DMS114 treated with DMSO at 0.1 percent for 48 hours (cell line): Measurements from ENCODE around the gene RBM41.
A peak's percentile ranks its signal among the peaks of the same experiment; 100 is the strongest.
"Not testable (repeated sequence)": the region's sequence is repeated elsewhere in the genome, so short reads cannot be mapped to it uniquely, and the experiment has no call there.

Source experiments
- DNase-seq: peaks from one replicate; lab custom pipeline; 2025; ENCODE audit not compliant: unreplicated experiment; lab: John Stamatoyannopoulos, UW

The RBM41 gene

DNA sequence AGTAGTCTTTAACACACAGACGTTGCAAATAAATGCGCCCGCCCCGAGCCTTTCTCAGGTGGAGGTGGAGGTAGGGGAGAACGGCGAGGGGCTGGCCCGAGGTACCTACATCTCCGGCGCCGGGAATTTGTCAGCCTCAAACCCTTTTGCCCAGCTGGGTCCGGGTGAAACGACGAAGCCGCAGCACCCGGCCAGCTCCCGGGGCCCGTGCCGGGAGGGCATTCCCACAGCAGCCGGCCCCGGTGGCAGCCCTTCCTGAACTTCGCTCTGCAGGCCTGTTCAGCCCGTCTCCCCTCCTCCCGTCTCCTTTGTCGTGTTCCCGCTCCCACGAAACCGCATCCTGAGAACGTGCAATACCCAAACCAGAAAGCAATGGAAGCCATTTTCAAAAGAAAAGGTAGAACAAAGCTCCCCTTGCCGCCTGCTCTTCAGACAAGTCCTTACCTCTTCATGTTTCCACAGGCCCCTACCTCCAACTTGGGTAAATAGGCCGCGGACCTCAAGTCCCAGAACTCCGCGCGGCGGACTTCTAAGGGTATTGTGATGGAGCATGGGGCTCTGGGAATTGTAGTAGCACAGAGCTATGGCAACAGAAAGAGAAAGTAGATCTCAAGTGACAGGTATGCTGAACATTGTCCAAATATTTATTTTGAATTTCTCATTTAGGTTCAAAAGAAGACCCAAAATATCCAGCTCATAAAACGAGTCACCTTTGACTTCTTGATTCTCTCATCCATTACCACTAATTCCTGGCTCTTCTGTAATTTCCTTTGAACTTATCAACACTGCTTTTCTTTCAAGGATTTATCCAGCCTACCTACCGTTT, at the start of gene RBM41:
RBM41 (minus strand) TSS at position 501 of the 826 bp plus-strand sequence; CDS start at position 452, 49 bp downstream.
- DNase-seq: peak; percentile 65

GRCh38 chrX:107168257-107168656, 49.6 kb upstream of the RBM41 start:
- no peak for DNase-seq

DNA sequence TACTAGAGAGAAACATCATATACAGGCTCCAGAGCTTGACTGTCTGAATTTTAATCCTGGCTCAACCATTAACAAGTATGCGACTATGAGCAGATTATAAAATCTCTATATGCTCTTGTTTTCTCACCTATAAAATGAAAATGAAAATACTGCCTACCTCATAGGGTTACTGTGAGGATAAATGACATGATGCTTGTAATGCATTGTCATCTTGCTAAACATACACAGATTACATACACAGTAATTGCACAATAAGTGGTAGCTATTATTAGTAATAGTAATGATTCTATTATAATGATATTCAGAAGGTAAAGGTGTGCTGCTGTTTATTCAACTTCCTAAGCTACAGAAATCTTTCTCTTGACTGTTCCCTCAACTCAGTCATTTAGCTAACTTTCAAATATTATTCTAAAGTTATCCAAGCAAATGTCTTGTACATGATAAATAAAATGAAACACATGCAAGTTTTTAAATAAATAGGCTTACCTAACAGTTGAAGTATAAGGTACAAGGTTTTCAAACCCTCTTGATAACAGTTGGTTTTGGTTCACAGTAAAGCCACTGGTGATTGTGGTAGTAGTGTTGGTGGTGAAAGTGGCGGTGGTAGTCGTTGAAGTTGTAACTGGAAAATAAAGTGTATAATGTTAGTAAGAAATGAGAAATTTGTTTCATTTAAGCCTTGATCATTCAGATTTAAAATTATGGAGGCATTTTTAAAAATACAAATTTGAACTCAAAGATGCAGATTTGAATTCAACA, 48.7 kb upstream of the RBM41 start:
- DNase-seq: no peak

DNA sequence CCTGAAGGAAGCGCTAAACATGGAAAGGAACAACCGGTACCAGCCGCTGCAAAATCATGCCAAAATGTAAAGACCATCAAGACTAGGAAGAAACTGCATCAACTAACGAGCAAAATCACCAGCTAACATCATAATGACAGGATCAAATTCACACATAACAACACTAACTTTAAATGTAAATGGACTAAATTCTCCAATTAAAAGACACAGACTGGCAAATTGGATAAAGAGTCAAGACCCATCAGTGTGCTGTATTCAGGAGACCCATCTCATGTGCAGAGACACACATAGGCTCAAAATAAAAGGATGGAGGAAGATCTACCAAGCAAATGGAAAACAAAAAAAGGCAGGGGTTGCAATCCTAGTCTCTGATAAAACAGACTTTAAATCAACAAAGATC, 39.0 kb upstream of the RBM41 start:
- not testable (repeated sequence) for DNase-seq

- not testable (repeated sequence) for DNase-seq
Measured at GRCh38 chrX:107155621-107156430, 37.2 kb upstream of the RBM41 start.

DNA sequence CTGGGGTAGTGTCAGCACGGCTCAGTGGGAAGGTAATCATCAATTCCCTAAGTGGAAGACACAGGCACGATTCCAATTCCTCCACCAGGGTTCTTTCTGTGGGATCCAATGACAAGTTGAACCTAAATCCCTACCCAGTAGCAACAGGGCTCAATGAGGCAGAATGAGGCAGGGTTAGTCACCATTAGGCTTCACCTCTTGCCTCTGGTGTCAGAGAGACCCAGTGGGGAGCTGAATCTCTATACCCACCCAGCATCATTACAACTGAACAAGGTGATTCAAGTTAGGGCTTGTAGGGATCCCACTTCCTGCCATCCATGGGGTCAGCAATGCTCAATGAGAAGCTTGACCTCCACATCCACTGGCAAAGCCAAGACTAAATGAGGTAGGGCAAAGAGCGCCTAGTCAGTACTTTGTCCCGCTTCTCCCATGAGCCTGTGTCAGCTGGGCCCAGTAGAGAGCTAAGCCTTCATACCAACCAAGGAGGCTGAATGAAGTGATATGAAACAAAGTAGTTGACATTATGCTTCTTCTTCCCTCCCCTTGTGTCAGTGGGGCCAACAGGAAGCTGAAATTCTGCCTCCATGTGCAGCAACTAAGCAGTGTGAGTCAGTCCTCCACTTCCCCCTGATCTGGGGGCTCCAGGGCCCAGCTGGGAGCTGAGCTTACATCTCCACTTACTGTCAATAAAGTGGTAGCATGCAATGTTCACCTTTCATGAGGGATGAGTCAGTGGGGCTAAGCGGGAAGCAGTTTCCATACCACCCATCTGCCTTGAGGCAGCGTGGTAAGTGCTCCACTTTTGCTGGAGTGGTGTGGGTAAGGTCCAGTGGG, 36.4 kb upstream of the RBM41 start:
- no peak for DNase-seq

GRCh38 chrX:107153005-107153404, 34.4 kb upstream of the RBM41 start:
- DNase-seq: no peak

- DNase-seq: no peak
Measured at GRCh38 chrX:107146670-107147069, 28.0 kb upstream of the RBM41 start.

GRCh38 chrX:107135965-107136307, 17.3 kb upstream of the RBM41 start:
- DNase-seq: no peak

DNA sequence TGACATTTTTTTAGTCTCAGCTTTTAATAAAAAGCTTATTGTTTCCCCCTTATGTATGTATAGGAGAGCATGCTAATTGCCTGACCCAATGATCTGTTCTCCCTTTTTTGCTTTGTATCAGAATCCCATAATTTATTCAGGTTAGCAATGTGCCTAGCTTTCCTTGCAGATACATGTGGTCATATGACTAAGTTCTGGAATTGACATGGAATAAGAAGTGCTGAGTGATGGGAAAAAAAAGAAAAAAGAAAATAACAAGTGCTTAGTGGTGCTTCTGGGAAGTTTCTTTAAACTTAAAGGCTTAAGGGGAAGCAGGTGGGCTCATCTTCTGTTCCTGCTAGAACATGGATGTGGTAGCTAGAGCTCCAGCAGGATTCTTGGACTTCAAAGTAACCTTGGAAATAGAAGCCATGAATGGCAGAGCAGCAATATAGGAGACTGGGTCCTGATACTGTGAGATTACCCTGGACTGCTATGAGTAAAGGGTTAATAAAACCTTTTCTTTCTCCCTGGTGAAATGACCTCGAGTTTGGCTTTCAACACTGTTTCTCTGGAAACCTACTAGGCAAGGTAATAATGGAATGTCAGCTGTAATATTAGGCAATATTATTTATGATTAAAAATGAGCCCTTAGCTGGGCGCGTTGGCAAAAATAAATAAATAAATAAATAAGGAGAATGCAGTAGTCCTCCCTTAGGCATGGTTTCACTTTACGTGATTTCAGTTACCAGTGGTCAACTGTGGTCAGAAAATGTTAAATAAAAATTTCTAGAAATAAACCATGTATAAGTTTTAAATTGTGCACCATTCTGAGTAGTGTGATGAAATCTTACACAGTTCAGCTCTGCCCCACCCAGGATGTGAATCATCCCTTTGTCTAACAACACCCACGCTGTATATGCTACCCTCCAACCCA, 16.7 kb upstream of the RBM41 start:
- no peak for DNase-seq

DNA sequence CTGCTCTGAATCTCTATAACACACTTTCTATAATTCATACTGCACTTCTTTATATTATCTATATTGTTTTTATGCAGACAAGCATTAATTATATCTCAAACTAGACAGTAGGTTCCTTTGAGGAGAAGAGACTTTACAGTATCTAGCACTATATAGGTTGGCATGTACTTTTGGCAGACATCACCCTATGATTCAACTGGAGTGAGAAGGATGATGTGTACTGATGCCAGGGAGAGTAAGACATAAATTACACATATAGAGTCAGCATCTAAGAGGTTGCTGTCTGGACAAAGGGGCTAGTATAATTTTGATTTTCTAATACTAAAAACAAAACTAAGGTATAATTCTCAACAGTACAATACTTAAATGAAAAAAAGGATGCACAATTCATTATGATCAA, 5.1 kb upstream of the RBM41 start:
- DNase-seq: no peak

DNA sequence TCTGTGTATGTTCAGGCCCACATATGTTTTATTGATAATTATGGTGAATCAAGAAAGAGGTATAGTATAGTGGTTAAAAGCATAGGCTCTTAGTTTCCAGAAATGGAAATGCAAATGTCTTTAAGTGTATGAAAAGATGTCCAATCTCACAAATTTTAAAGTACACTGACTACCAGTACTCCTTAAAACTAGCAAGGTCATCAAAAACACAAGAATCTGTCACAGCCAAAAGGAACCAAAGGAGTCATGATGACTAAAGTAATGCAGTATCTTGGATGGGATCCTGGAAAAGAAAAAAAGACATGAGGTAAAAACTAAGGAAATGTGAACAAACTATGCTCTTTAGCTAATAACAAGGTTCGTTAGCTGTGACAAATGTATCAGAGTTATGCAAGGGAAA, 661 bp upstream of the RBM41 start:
- DNase-seq: no peak

DNA sequence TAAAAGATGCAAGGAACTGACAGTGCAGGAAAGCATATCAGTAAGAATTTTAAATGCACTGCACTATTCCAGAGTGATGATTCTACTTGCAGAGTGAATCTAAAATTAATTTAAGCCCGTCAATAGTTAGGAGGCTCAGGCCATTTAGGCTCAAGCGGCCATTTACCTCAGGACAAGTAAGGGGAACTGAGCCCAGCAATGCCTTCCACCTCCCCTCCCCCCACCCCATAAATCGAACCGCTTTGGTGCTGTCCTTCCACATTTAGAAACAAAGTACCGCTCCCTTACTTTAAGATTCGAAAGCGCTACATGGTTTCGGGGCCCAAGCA, 665 bp downstream of the RBM41 start:
- no peak for DNase-seq

DNA sequence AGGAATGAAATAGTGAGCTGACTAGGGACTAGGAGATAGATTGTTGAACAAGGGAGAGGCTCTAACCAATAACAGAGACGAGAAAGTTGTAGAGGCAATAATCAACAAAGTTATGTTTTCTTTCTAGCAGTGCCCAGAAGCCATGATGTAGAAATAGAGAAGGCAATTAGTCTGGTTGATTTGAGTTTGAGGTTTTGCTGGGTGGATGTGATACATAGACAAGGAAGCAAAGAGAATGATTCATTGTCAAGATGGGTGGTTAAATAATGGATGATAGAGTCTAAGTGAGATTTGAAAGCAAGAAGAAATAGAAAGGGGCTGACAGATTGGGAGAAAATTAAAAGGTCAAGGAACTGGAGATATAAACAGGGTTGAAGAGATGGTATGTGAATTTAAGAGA, 11.2 kb downstream of the RBM41 start:
- no peak for DNase-seq

DNA sequence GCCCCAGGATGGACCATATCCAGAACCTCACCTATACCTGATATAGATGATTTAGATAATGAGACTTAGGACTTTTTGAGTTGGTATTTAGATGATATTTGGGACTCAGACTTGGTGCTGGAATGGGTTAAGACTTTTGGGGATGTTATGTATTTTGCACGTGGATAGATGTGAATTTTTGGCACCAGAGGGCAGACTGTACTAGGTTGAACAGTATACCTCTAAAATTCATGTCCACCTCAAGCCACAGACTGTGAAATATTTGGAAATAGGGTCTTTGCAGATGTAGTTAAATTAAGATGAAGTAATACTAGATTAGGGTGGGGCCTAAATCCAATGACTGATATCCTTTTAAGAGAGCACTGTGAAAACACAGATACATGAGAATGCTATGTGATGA, 15.6 kb downstream of the RBM41 start:
- DNase-seq: no peak

DNA sequence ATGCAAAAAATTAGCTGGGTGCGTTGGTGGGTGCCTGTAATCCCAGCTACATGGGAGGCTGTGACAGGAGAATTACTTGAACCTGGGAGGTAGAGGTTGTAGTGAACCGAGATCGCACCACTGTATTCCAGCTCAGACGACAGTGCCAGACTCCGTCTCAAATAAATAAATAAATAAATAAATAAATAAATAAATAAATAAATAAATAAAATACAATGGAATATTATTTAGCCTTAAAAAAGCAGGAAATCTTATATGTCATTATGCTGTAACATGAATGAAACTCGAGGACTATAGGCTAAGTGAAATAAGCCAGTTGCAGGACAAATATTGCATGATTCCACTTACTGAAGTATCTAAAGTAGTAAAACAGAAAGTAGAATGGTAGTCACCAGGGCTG, 42.5 kb downstream of the RBM41 start:
- no peak for DNase-seq

DNA sequence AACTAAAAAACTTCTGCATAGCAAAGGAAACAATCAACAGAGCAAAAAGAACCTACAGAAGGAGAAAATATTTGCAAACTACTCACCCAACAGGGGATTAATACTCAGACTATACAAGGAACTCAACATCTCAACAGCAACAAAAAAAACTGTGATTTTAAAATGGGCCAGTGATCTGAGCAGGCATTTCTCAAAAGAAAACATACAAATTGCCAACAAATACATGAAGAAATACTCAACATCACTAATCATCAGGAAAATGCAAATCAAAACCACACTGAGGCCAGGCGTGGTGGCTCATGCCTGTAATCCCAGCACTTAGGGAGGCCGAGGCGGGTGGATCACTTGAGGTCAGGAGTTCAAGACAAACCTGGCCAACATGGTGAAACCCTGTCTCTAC, 60.9 kb downstream of the RBM41 start:
- DNase-seq: not testable (repeated sequence)

DNA sequence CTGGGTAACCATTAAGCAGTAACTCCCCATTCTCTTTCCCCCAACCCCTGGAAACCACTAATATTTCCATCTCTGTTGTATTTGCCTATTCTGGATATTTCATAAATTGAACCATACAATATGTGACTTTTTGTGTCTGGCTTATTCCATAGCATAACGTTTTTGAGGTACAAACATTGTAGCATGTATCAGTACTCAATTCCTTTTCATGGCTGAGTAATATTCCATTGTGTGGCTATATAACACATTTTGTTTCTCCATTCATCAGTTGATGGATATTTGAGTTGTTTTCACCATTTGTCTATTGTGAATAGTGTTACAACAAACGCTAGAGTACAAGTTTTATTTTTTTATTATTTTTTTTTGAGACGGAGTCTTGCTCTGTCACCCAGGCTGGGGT, 63.6 kb downstream of the RBM41 start:
- DNase-seq: no peak

- no peak for DNase-seq
Measured at GRCh38 chrX:107050195-107050709, 68.4 kb downstream of the RBM41 start.

DNA sequence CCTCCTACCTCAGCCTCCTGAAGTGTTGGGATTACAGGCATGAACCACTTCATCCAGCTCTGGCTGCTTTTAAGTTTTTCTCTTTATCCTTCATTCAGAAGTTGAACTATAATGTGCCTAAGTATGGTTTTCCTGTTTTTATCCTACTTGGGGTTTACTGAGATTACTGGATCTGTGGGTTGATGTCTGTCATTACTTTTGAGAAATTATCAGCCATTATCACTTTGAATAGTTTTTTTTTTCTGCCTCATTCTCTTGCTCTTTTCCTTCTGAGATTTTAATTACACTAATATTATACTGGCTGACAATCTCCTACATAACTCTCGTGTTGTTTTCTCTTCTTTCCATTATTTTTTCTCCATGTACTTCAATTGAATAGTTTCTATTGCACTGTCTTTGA, 71.0 kb downstream of the RBM41 start:
- DNase-seq: no peak
